Stimulated activated memory B cell treated with anti-CD40 and anti-IgM and Interleukin-4, amounts not matched to agents 10 μg/mL and 1 μg/mL and 100 μg/mL, for 72 hours (primary cell): Measurements from ENCODE around the gene LAMB4.

Source experiments
- ATAC-seq: fragments of 150-1000 bp; cut with Tn5 transposase; 2 replicates; pipeline ENCODE4 v1.10.0; 2021
- H3K27ac Mint-ChIP-seq: one replicate; pipeline ENCODE4 v1.8.0; 2022; ENCODE audit warnings: mild to moderate bottlenecking, mixed read lengths
- H3K27me3 Mint-ChIP-seq: one replicate; pipeline ENCODE4 v1.8.0; 2022; ENCODE audit warnings: mixed read lengths
- H3K36me3 Mint-ChIP-seq: one replicate; pipeline ENCODE4 v1.8.0; 2022; ENCODE audit warnings: mixed read lengths
- H3K4me1 Mint-ChIP-seq: one replicate; pipeline ENCODE4 v1.8.0; 2022; ENCODE audit warnings: mixed read lengths
- H3K4me3 Mint-ChIP-seq: one replicate; pipeline ENCODE4 v1.8.0; 2022; ENCODE audit warnings: mild to moderate bottlenecking, moderate library complexity, mixed read lengths
- H3K9me3 Mint-ChIP-seq: one replicate; pipeline ENCODE4 v1.8.0; 2022; ENCODE audit warnings: mixed read lengths

LAMB4 gene

DNA sequence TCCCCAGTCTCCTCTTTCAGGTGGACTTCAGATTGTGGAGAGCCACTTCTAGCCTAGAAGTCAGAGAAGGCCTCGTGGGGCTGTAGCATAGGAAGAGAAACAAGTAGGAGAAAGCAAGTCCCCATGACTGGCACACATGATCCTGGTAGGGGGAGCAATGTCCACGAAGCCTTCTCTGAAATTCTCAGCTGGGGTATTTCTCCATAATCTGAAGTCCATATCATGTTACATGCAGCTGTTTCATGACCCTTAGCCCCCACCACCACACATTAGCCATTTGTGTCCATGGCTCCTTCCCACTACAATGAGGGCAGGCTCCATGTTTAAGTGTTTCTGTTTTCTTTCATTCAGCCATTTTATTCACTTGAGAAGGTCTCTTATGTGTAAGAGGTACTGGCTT lies 43.2 kb downstream of the LAMB4 start:
- Mint-ChIP-seq H3K27me3 (peaks cover 14% of the 10 kb centered on the region), H3K9me3 (no peaks in the 10 kb centered on the region), H3K36me3 (no peaks in the 10 kb centered on the region), H3K4me3 (no peak overlapping the region), H3K27ac (no peak overlapping the region), H3K4me1 (no peaks in the 10 kb centered on the region)
- no peak for ATAC-seq

DNA sequence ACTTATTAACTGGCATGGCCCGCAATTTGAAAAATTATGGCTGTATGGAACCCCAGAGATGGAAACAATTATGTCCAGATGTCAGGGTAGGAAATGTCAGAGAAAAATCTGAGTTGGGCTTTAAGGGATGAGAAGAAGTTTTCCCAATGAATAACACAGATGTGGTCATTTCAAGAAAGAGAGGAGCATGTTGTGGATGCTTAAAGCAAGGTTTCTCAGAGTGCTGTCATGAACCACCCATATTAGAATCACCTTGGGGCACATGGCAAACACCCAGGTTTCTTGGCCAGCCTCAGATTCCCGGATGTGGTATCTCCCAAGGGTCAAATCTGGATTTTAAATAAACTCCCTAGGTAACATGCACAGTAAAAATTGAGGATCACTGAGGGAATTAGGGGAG lies 43.6 kb downstream of the LAMB4 start:
- no peaks in the 10 kb centered on the region for H3K36me3 Mint-ChIP-seq
- H3K4me3 Mint-ChIP-seq = no peak overlapping the region
- no peak for ATAC-seq
- no peak overlapping the region for H3K27ac Mint-ChIP-seq
- peaks cover 10% of the 10 kb centered on the region for H3K27me3 Mint-ChIP-seq
- peaks cover 1% of the 10 kb centered on the region for H3K9me3 Mint-ChIP-seq
- H3K4me1 Mint-ChIP-seq = no peaks in the 10 kb centered on the region

DNA sequence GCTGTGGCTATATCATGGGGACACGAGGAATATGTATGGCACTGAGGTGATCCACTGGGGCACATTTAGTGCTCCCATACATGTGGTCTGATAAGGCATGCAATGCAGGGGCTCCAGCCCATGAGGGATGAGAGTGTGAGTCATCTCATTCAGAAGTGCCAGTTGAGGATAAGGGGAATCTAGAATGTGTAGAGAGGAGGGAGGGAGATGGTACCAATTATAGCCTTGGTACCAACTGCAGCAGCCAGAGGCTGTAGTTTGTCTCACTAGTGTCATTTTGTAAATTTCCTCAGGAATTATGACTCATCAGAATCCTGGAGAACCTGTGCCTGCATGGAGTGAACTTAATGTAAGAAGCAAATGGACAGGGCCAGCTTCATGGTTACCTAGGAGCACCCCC lies 46.2 kb downstream of the LAMB4 start:
- Mint-ChIP-seq H3K4me1 (no peaks in the 10 kb centered on the region), H3K4me3 (no peak overlapping the region), H3K9me3 (peaks cover 4% of the 10 kb centered on the region), H3K27ac (no peak overlapping the region), H3K27me3 (no peaks in the 10 kb centered on the region), H3K36me3 (no peaks in the 10 kb centered on the region)
- no peak for ATAC-seq

DNA sequence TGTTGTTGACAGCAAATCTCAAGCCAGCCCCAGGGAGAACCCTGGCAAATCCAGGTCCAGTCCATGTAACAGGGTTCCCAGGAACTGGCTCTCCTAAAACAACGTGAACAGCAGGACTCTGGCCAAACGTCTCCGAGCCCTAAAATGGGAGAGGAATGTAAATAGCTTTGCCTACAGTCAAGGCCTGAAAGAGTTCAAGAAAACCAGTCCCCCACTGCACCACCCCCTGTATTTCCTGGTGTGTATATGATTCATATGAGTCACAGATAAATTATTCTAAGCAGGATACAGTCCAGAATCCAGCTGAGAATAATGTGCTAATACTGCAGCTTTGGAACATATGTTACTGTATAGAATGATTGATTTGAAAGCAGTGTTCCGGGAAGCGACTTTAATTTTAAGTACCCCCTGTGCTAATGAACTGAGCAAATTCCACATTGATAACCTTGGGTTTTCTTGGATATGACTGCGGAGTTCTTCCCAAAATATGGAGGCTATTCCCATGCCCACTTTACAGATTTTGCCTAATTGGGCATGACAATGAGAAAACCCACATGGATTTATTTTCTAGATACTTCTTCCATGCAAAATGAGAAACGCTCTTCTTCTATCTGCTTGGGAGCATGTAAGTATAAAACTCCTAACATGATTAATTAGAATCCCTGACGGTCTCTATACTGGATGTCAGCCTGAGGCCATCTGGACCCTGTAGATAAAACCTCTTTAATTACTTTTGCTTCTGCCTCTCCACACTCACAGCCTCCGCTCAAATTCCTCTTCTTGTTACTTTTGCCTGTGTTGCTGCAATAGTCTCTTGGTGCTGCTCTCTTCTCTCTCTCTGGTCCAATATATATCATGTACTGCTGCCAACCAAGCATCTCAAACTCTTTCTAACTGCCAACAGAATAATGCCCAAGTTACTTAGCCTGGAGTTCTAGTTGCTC lies 50.2 kb downstream of the LAMB4 start:
- Mint-ChIP-seq H3K27me3 (no peaks in the 10 kb centered on the region), H3K4me1 (no peaks in the 10 kb centered on the region), H3K27ac (no peak overlapping the region), H3K36me3 (no peaks in the 10 kb centered on the region), H3K9me3 (peaks cover 4% of the 10 kb centered on the region), H3K4me3 (no peak overlapping the region)
- ATAC-seq = no peak

DNA sequence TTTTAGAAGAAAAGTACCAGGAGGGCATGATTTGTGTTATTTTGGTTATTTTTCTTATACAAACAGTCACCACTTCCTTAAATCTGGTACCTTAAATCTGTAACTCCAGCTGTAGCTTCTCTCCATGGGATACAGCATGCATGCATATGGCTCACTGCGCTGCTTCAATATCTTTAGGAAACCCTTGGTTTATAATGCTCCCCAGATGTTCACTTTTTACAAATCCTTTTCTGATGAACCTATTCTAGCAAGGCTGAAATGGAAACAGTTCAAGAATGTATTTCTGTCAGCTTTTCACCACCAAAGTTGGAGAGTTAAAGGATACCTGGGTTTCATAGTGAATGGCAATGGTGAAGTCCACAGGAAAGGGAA lies 50.9 kb downstream of the LAMB4 start:
- no peak overlapping the region for H3K27ac Mint-ChIP-seq
- H3K4me3 Mint-ChIP-seq = no peak overlapping the region
- ATAC-seq = no peak
- H3K36me3 Mint-ChIP-seq = no peaks in the 10 kb centered on the region
- no peaks in the 10 kb centered on the region for H3K4me1 Mint-ChIP-seq
- H3K9me3 Mint-ChIP-seq = peaks cover 4% of the 10 kb centered on the region
- no peaks in the 10 kb centered on the region for H3K27me3 Mint-ChIP-seq

DNA sequence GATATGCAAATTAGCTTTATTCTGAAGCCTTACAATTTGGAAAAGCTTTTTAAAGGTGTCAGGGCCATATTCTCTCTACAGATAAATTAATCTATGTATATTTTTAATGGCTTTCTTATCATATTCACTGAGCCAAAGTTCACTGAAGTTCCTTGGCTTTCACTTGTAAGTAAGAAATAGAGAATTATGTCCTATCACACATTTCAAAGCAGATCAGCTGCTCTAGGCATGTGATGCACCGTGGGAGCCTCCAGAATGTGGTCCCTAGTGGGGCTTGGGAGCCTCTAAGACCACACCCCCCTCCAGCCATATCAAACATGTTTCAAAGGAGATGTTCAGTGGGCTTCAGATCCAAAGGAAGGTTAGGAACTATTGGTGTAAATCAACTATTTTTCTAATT lies 51.5 kb downstream of the LAMB4 start:
- Mint-ChIP-seq H3K27ac (no peak overlapping the region), H3K9me3 (peaks cover 4% of the 10 kb centered on the region), H3K4me1 (no peaks in the 10 kb centered on the region), H3K27me3 (no peaks in the 10 kb centered on the region), H3K4me3 (no peak overlapping the region), H3K36me3 (no peaks in the 10 kb centered on the region)
- no peak for ATAC-seq

DNA sequence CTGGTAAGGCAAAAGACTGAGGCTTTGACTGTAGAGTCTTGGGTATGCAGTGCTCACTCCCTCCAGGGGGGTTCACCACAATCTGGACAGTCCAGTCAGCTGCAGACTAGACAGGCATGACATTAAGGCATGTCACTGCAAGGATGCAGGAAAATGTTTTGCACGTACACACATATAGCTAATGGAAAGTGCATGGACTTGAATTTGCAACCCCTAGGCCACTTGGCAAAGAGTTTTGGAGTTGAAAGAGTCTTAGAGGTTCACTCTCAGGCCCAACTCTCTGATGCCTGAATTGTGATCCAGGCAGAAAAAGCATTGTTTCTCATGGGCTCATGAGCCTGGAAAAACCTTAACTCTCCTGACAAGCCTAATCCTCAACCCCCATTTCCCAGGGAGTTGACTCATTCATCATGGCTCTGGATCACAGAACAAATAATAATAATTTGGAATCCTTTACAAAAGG lies 51.9 kb downstream of the LAMB4 start:
- Mint-ChIP-seq H3K36me3 (no peaks in the 10 kb centered on the region), H3K4me1 (no peaks in the 10 kb centered on the region)
- no peak for ATAC-seq

DNA sequence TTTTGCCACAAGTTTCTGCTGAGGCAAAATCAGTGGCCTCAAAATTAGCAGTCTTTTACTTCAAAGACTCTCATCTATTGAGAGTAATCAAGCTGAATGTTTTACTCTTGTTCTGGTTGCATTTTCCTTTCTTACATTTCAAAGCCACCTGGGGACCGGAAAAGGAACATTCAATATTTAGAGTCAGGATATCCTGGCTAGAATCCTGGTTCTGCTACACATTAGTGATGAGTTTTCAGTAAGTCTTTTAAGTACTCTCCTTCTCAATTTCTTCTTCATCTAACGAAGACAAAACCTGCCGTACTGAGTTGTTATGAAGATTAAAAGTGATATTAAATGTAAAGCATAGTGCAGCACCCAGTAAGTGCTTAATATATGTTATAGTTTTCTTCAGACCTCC lies 52.5 kb downstream of the LAMB4 start:
- Mint-ChIP-seq H3K4me3 (no peak overlapping the region), H3K27ac (no peak overlapping the region)
- ATAC-seq = no peak

More for the DNA sequence above, 51.9 kb downstream of the LAMB4 start:
- Mint-ChIP-seq H3K4me3 (no peak overlapping the region), H3K9me3 (peaks cover 4% of the 10 kb centered on the region), H3K27me3 (no peaks in the 10 kb centered on the region), H3K27ac (no peak overlapping the region)

DNA sequence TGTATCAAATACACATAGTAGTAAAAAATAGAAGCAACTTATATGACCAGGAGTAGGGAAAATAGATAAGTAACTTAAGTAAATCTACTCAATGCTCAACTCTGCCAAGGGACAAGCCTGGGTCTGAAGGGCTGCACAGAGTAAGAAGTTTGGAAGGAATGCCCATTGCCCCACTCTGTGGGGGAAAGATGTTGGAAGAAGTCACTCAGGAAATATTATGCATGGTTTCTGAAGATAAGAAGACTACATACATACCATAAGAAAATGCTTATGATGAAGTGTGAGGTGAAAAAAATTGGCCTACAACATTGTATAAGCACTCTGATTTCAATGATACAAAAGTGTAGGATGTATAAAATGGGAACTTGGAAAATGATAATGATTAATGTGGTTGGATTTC lies 54.0 kb downstream of the LAMB4 start:
- no peaks in the 10 kb centered on the region for H3K9me3 Mint-ChIP-seq
- no peaks in the 10 kb centered on the region for H3K4me1 Mint-ChIP-seq
- no peak overlapping the region for H3K4me3 Mint-ChIP-seq
- no peaks in the 10 kb centered on the region for H3K36me3 Mint-ChIP-seq
- H3K27ac Mint-ChIP-seq = no peak overlapping the region
- no peak for ATAC-seq
- H3K27me3 Mint-ChIP-seq = no peaks in the 10 kb centered on the region

More for the DNA sequence above, 52.5 kb downstream of the LAMB4 start:
- Mint-ChIP-seq H3K9me3 (peaks cover 4% of the 10 kb centered on the region), H3K36me3 (no peaks in the 10 kb centered on the region), H3K4me1 (no peaks in the 10 kb centered on the region), H3K27me3 (no peaks in the 10 kb centered on the region)

DNA sequence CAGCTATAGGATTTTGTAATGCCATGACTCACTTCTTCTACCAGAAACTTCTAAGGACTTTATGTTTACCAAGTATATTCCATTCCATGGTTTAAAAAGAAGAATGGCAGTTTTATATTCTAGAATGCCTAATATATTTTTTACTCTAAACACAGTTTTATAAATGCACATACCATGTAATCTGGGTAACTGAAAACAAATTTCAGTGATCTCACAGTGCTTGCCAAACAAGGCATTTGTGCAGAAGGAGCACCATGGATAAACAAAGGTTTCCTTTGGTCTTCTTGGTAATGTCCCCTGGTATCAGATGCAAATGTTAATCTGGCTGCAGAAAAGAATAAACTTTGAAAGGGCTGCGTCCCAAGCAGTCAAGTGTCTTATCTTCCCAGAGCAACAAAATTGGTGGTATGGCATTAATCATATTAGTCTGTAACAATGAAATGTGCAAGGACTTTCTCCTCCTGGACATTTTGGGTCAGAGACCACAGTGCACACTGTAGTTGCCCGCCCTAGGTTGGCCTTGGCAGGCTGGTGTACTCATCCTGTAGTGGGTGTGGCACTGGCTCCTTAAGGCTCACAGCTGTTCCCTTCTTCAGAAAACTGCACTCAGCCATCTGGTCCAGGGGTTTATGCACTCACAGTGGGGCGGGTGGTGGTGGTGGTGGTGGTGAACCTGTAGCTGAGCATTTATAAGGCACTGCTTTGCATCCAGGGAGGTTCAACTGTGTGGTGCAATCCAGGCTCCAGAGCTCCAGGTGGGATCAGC lies 56.7 kb downstream of the LAMB4 start:
- Mint-ChIP-seq H3K27ac (no peak overlapping the region), H3K36me3 (no peaks in the 10 kb centered on the region), H3K4me1 (no peaks in the 10 kb centered on the region), H3K27me3 (no peaks in the 10 kb centered on the region), H3K9me3 (no peaks in the 10 kb centered on the region), H3K4me3 (no peak overlapping the region)
- no peak for ATAC-seq

DNA sequence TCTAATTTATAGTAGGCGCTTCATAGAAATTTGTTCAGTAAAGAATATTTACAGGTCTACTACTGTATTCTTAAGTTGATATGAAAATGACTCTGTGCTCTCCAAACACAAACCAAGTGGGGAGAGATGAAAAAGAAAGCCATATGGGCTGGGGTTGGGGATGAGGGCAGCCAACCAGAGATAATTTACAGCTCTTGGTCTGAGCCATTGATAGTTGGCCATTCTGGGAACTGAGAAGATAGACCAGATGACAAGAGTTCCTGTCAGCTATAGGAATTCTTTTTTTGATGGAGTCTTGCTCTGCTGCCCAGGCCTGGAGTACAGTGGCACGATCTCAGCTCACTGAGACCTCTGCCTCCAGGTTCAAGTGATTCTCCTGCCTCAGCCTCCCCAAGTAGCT lies 57.4 kb downstream of the LAMB4 start:
- H3K27me3 Mint-ChIP-seq = no peaks in the 10 kb centered on the region
- no peak overlapping the region for H3K4me3 Mint-ChIP-seq
- ATAC-seq = no peak
- H3K36me3 Mint-ChIP-seq = no peaks in the 10 kb centered on the region
- no peaks in the 10 kb centered on the region for H3K4me1 Mint-ChIP-seq
- no peaks in the 10 kb centered on the region for H3K9me3 Mint-ChIP-seq
- H3K27ac Mint-ChIP-seq = no peak overlapping the region

DNA sequence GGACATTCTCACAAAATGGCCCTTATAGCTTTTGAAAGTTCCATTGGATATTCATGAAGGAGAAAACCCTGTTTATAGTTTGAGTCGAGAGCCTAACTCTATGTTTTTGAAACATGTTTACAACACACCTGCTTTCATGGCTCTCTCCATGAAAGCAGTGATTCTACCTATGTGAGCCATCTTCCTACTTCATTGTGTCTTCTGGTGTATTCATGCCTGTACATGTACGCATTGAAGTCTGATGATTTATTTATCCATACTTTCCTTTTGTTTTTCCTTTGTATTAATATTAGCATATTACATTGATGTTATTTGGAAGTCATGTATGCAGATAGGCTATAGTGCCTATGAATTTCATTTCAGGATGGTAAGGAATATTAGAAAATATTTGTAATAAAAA lies 58.0 kb downstream of the LAMB4 start:
- Mint-ChIP-seq H3K36me3 (no peaks in the 10 kb centered on the region), H3K4me3 (no peak overlapping the region), H3K27me3 (no peaks in the 10 kb centered on the region), H3K9me3 (no peaks in the 10 kb centered on the region), H3K27ac (no peak overlapping the region), H3K4me1 (no peaks in the 10 kb centered on the region)
- ATAC-seq = no peak

DNA sequence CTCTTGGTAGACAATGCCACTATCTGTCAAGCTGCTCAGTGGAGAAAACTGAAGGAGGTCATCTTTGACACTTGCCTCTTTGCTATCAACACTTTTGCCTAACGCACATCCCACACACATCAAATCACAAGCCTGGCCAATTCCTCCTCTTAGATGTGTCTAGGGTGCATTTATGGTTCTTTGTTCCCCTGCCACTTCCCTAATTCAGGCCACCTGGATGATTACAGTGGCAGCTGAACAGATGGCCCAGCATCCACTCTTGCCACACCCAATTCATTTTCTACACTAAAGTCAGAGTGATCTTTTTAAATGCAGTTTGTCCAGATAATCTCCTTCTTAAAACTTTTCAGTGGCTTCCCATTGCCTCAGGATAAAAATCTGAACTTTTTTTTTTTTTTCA lies 58.6 kb downstream of the LAMB4 start:
- Mint-ChIP-seq H3K27ac (no peak overlapping the region), H3K9me3 (no peaks in the 10 kb centered on the region), H3K36me3 (no peaks in the 10 kb centered on the region), H3K4me1 (no peaks in the 10 kb centered on the region), H3K27me3 (no peaks in the 10 kb centered on the region), H3K4me3 (no peak overlapping the region)
- ATAC-seq = no peak

DNA sequence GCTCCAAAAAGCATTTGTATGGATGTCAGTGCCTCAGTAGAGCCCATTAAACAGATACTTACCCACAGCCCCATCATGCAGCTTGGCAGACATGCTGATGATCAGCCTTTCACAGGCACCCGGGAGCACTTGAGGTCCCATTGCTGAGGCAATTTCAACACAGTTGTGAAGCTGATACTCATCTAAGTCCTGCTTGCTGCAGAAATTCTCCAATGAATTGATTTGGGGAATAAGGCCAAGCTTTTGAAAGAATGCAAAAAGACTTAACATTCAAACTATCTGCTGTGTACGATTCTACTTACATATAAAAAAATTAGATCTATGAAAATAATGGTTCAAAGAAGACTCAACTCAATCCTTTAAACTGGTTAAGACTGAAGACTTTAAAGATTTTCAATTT lies 60.5 kb downstream of the LAMB4 start:
- Mint-ChIP-seq H3K27me3 (no peaks in the 10 kb centered on the region), H3K27ac (no peak overlapping the region), H3K4me1 (no peaks in the 10 kb centered on the region), H3K4me3 (no peak overlapping the region), H3K36me3 (no peaks in the 10 kb centered on the region), H3K9me3 (no peaks in the 10 kb centered on the region)
- ATAC-seq = no peak

DNA sequence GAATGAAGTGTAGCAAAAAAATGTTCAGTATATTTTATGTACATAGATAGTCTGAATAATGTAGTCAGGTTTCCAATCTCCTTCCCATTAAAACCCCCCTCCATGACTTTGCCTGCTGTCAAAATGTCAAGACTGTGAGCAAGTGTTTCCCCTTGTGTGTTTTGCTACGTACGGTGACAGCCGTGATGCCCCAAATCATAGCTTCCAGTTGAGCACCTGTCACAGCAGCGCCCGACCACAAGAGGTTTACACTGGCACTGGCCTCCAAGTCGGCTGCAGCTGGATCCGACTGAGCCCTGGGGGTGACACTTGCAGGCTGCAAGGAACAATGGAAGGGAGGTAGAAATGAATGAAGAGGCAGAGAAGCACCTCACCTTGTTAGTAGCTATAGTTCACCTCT lies 62.3 kb downstream of the LAMB4 start:
- no peak overlapping the region for H3K4me3 Mint-ChIP-seq
- peaks cover 5% of the 10 kb centered on the region for H3K4me1 Mint-ChIP-seq
- no peaks in the 10 kb centered on the region for H3K27me3 Mint-ChIP-seq
- no peaks in the 10 kb centered on the region for H3K9me3 Mint-ChIP-seq
- no peaks in the 10 kb centered on the region for H3K36me3 Mint-ChIP-seq
- H3K27ac Mint-ChIP-seq = no peak overlapping the region
- ATAC-seq = no peak

DNA sequence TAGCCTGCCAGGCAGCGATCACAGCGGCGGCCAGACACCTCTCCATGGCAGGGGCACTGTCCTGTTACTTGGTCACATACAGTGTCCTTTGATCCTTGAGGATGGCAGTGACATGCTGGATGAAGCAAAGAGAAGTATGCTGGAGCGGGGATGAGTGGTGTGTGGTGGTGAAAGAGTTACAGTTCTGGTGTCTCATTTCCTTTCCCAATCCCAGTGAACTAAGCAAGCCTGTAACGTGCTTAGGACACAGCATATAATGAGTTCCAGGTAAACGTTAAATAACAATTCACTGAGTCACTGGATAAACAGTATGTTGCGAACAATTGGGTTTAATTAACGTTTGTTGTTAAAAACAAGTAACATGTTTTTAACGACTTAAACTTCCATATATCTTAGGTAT lies 63.7 kb downstream of the LAMB4 start:
- Mint-ChIP-seq H3K27me3 (no peaks in the 10 kb centered on the region), H3K4me1 (peaks cover 5% of the 10 kb centered on the region), H3K4me3 (no peak overlapping the region), H3K9me3 (no peaks in the 10 kb centered on the region), H3K27ac (no peak overlapping the region), H3K36me3 (no peaks in the 10 kb centered on the region)
- ATAC-seq = no peak
